Heart left ventricle (tissue), 13 donors: ENCODE results near the gene IGLL1.

Experiments
- CTCF ChIP-seq, 12 donors: fragments of 200-600 bp; sonication (generic) in 4 of 12; IDR thresholded peaks; one replicate each; pipeline versions ENCODE4 v1.5.0 to v1.8.0; 2018 to 2022; ENCODE audit warnings: antibody characterized with exemption in 12 of 12, mild to moderate bottlenecking in 5 of 12
- POLR2A ChIP-seq, 2 donors: fragments of 450-650 bp; IDR thresholded peaks; one replicate each; pipeline ENCODE4 v1.6.1; 2017; ENCODE audit warnings: antibody characterized with exemption in 2 of 2, mild to moderate bottlenecking in 2 of 2, moderate library complexity in 2 of 2
- donor health status: ischemic (EF 13 %, LVEDD 7.1; RV severe dilation, severe dysfunction).
- donor health status: DM: no; HTN: yes; CAD: no.
- donor health status: DM: no; HTN: no; CAD: no.
- donor health status: ischemic (EF 25% LVEDD 6.9; RV normal size, moderate dysfunction).
- donor health status: ischemic (EF 25% LVEDD 5.7; RV mildly dilated, moderate dysfunction).
- donor health status: ischemic (EF 35%, LVEDD 5.7; RV mildly dilated, moderate dysfunction).
- donor health status: nonischemic (EF 11% LVEDD 7.7; RV severe dilation, severe dysfunction).
- donor health status: DM: yes; HTN: yes; CAD: no.
- donor health status: PGD.
- donor health status: ischemic (EF 29% LVEDD 5.4; RV normal size, mild dysfunction).
- donor health status: nonischemic (EF 23%, LVEDD 6.1; RV moderate dilation, normal function).

- TF ChIP-seq CTCF (IDR thresholded peaks at IDR 0.05) (no peak), POLR2A (IDR thresholded peaks at IDR 0.05) (no peak)
These were observed 14.0 kb downstream of the IGLL1 start for GRCh38 chr22:23565915-23566704.
